Ureter (tissue), 1 donor: ENCODE results near the gene CD200. TPM values are rescaled to one million over a fixed set of nuclear protein-coding genes. Genes with fewer than 3 reads are reported as not detected.

Source experiments
- DNase-seq: peaks from one replicate; pipeline ENCODE4 v3.0.0-alpha.2; 2020; ENCODE audit warnings: low spot score
- total RNA-seq: library from RNA; stranded (reverse); gene quantifications from one replicate; pipeline ENCODE4 v1.2.4, GENCODE V29; 2023
- donor health status: DM: yes; HTN: yes; CAD: no.

Gene CD200, protein sequence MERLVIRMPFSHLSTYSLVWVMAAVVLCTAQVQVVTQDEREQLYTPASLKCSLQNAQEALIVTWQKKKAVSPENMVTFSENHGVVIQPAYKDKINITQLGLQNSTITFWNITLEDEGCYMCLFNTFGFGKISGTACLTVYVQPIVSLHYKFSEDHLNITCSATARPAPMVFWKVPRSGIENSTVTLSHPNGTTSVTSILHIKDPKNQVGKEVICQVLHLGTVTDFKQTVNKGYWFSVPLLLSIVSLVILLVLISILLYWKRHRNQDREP
- total RNA-seq = 14.3 TPM

DNA sequence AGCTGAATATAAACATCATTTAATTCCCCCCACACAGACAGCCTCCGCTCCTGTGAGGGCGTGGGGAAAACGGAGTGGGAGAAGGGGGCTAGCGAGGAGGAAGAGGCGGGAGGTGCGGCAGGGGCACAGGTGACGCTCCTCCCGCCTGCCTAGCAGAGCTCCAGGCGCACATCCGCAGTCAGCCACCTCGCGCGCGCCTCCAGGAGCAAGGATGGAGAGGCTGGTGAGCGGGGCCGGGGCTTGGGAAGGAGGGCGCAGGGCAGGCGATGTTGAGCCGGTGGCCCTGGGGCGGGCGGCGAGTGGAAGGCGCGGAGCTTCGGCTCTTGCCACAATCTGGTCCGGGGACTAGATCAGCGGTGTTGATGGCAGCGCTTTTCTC, at the start of gene CD200:
Gene CD200, plus strand, starts transcription at position 155 of the 379 bp plus-strand sequence. Its CDS starts 57 bp downstream, at position 212.
- DNase-seq = peak; percentile 60

DNA sequence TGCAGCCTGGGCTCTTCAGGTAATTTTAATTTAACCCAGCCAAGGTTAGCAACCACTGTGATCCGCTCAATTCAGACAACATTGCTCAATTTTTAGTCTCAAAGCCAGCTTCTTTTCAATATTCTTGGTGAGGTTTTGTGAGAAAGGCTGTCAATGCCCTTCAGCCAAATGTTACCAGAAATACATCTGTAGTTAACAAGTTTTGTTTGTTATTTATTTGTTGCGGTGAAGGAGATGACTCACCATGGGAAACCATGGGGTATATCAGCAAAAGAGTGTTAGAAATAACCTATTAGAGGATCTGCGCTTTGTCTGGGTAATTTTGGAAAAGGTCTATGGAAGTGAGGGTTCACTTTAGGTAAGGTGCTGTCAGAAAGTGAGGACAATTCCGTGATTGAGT, 43.9 kb upstream of the CD200 start:
- no peak for DNase-seq

DNA sequence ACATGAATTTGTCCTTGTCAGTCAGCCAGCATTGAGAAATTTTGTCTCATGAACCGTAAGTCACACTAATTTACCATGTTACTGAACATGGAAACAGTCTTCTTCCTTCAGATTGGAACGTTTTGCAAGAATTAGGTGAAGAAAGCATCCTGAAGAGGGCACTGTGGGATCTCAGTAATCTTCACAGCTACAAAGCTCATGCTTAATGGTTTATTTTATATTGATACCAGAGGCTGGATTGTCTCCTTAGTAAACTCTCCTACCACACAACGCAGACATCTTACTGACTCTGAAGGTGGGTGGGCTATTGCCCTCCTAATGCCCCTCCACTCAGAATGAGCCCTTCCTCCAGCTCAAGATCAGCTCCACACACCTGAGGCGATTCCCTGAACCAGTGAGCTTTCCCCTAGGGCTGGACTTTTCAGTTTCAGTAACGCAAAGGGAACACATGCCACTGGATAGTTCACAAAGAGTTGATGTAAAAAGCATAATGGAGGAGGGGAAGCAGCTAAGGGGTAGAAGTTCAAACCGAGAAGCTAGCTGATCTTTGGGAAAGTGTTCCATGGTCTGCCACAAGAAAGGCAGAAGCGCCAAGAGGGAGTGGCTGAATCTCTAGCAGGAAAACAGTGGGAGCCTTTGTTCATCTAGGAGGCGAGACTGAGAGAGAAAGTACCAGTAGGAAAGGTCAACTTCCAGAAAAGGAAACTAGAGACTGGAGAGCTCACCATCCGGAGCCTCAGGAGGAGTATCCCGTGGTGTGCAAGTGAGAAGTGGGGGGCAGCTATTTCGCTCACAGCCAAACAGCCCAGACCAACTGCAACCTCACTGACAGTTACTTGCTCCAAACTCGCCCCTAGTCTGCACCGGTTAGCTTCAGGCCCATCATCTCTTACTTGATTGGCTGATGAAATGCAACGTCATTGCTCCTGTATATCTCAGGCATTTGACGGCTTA, 39.3 kb upstream of the CD200 start, which contains the start of gene SLC9C1:
Gene SLC9C1, minus strand, starts transcription at position 849 of the 954 bp plus-strand sequence. CDS start 7,425 bp downstream, outside the sequence.
- DNase-seq = peak; percentile 60

DNA sequence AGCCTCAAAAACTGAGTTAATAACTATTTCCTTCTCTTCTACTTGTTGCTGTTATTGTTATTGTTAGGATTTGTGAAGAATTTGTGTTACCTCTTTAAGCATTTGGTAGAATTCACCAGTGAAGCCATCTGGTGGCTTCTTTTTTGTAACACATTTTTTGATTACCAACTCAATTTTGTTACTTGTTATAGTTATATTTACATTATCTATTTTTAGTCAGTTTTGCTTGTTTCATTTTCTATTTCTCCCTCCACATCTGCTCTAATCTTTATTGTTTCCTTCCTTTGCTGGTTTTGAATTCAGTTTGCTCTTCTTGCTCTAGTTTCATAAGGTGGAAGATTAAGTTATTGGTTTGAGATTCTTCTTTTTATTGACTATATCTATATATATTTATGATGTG, 35.2 kb upstream of the CD200 start:
- no peak for DNase-seq

DNA sequence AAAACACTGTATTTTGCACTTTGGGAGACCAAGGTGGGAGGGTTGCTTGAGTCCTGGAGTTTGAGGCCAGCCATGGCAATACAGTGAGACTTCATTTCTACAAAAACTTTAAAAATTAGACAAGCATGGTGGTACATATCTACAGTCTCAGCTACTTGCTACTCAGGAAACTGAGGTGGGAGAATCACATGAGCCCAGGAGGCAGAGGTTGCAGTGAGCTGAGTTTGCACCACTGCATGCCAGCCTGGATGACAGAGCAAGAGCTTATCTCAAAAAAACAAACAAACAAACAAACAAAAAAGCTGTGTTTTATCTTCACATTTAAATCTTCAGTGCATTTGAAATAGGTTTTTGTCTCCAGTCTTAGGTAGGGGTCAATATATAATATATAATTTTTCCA, 34.2 kb upstream of the CD200 start:
- no peak for DNase-seq

DNA sequence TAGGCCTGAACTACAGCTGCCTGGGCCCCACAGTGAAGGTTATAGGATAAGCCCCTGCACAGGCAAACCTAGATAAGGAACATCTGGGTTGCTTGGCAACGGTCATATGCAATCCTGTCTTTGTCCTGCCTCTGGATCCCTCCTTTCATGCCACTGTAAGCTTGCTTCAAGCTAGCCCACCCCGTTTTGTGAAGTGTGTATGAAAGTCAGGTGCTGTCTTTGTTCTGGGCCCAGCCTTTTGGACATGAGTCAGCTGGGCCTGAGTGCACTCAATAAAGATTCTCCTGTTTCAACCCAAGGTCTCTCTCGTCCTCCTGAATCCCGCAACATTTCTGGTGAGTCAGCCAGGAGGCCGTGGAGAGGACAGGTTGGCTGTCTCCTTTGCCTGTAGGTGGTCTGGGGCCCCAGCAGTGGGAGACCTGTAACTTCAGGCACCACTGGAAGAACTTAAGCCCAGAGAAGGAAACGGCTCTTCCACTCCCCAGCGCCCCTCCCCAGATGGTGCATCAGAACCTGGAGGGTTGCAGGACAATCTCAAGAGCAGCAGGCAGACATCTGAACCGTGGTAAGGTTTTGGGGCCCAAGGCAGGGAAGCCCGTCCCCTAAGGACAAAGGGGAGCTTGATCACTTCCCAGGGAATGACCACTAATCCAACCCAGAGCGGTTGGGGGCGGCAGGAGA, 30.7 kb upstream of the CD200 start:
- DNase-seq = no peak

DNA sequence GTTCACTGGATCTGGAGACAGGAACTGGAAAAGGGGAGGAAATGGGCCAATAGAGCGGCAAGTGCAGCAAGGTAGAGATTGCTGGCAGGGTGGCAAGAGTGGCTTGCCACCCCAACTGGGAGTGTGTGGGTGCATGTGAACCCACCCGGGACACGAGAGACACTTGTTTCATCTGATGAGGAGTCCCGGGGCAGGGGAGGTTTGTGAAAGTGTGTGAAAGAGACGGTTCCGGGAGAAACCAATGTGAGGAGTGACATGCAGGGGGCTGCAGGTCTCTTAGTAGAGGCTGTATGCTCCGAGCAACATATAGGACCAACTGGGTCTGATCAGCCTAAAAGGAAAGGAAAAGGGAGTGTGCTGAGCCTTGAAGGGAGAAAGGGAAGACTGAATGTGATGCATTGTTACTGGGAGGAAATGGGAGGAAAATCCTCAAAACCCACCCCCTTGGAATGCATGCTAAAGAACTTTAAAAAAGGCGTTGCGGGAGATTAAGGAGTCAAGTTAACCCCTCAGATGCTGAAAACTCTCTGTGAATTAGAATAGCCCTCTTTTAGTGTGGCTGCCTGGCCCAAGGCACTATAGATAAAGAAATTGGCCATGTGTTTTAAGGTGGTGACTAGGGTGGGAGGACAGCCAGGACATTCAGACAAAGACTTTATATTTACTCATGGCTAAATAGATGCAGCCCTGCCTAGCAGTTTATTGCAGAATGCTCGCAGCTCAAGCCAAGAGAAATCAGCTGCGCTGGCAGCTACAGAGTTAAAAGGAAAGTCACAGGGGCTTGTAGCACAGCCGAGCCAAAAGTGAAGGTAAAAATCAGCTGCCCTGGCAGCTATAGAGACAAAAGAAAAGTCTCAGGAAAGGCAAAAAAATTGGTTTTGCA, 29.8 kb upstream of the CD200 start:
- DNase-seq = no peak

DNA sequence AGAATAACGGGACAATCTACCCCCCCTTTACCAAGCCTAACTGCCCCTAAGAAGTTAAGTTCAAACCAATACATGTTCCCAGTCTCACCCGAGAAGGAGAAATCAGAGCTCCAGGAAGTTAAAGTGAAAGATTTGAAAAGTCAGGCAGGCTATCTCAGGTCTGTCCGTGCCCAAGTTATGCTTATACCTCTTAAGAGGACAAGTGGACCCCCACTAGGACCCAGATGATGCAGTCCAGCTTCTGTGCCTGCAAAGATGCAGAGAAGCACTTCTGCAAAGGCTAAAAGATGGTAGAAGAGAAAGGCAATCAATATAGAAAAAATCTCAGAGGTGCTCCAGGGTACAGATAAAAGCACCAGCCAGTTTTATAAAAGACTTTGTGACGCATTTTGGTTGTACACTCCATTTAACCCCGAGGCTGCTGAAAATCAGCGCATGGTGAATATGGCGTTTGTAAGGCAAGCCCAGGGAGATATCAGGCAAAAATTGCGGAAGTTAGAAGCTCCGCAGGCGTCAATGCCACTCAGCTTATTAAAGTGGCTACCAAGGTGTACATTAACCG, 29.1 kb upstream of the CD200 start:
- no peak for DNase-seq

DNA sequence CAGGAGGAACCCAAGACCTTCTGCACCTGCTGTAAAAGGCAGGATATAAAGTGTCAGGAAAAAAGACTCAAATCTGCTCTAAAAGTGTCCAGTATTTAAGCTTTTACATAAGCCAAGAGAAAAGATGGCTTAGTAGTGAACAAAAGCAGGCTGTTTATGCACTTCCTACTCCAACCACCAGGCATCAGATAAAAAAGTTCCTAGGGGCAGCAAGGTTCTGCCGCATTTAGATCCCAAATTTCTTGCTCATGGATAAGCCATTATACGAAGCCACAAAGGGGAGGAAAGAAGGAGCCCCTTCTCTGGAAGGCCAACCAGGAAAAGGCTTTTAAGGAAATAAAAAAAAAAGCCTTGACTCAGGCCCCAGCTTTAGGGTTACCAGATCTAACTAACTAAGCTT, 28.3 kb upstream of the CD200 start:
- no peak for DNase-seq

DNA sequence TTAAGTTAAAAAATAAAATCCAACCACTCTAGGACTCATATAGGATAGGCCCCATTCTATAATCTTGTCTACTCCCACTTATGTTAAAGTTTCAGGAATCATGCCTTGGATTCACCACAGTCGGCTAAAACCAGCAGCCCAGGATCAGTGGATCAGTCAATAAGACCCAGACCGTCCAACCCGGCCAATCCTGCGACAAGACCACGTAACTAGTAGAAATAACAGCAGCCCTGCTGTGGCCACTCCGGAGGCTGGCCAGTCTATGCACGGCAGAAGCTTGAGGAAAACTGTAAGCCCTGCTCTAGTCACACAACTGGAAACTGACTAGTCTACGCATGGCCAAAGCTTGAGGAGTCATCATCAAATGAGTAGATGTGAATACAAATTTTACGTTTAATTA, 26.1 kb upstream of the CD200 start:
- no peak for DNase-seq

DNA sequence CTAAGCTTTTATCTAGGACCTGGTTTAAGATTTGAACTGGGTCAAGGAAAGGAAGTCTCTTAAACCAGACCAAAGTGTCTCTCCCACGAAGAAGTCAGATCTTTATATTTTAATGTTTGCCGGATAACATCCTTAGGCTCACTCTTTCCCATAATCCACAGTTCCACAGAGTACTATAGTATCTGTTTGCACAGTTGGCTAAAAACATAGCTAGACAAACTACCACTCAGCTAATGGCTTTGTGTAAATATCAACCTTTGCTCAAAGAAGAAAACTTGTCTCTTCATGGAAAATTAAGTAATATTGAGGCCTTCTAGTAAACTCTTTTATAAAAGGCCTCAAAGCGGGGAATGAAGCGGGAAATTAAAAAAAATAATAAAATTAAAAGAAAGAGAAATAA, 25.4 kb upstream of the CD200 start:
- DNase-seq = no peak

DNA sequence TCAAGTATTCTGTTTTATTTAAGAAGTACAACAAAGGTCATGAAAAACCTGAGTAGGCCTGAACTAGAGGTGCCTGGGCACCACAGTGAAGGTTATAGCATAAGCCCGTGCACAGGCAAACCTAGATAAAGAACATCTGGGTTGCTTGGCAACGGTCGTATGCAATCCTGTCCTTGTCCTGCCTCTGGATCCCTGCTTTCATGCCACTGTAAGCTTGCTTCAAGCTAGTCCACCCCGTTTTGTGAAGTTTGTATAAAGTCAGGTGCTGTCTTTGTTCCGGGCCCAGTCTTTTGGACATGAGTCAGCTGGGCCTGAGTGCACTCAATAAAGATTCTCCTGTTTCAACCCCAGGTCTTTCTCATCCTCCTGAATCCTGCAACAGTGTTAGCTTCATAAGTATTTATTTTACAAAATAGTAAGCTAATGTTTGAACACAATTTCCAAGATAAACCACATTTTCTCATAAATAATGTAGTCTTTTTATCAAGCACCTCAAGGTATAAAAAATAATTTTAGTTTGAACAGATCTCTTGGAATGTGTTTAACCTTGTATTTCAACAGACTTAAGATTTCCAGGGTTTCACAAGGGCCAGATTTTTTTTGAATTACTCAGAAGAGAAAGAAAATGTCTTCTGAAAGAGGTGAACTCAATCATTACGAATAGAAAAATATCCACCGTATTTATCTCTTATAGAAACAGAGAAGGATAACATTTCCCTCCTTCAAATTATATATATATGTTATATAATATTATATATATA, 24.6 kb upstream of the CD200 start:
- DNase-seq = no peak

DNA sequence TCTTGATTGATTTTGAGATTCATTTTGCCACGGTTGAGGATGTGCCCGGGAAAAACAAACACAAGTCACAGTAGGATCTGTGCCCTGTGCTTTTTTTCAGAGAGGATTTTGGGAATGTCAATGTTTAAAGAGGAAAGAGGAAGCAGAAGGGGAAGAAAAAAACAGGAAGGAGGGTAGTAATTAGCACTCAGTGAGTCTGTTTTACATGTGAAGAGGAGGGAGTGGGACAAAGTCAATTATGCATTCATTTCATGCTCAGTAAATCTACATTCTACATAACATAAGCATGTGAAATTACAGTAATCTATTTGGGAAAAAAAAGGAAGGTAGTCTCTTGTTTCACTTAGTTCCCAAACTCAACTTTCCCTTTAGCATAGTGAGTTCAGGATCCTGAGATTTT, 18.3 kb upstream of the CD200 start:
- DNase-seq = no peak

DNA sequence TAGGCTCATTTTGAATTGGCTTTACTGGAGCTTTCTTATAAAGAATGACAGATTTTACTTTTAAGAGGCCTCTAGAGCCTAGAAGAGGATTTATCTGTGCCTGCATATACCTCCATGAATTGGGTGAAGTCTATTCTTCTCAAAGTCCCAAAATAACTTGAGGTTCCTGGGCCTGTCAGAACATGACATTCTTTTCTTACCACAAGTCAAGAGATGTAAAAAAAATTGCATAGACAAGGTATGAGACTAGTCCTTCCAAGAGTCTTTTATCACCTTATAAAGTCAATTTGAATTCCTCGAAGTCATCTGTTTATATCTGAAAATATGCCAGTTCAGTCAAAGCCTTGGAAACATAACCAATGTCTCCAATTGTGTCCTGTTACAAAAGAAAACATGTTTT, 17.2 kb upstream of the CD200 start:
- no peak for DNase-seq

DNA sequence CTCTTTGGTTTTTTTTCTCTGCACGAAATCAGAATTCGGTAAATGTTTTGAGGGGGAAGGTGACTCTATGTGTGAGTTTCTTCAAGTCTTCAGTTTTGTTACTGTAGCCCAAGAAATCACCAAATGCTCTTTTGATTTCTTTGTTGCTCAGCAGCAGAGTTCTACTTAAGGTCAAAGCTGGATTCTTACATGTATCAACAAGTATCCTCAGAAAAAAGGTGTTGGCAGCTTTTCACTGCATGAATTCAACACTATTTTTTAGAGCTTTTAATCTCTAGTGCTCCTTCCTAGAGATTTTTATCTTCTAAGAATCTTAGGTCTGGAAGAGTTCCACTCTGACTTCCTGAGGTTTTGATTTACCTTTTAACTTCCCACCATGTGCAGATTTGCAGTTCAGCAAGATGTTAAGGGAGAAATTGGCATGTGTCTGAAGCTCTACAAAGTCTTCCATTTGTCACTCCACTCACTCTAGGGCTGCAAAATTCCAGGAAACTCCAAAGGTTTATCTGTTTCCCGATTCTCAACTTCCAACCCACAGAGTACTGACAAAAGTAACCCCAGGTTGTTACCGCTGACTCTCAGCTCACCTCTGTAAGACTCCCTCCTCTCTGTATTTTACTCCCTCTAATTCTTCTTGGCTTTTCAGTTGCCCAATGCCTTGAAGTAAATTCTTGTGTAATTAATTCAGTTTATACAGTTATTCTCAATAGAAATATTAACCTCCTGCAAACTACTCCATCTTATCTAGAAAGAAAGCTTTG, 13.3 kb upstream of the CD200 start:
- DNase-seq = no peak

DNA sequence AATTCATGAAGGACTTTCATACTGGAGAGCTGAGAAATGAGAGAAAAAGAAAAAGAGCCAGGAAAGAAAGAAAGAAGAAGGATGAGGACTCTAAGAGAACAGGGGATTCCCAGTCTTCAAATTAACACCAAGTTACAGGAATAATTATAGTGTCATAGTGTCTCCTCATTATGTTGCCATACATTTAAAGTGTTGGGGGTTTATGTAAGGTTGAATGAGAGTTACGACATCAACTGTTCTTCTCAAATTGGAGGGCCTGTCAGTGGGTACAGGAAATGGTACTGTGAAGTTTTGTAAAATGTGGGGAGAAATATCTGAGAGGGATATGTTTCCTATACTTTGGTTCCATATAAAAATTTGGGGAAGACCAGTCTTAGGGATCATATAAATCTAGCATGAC, 12.3 kb upstream of the CD200 start:
- DNase-seq = no peak

DNA sequence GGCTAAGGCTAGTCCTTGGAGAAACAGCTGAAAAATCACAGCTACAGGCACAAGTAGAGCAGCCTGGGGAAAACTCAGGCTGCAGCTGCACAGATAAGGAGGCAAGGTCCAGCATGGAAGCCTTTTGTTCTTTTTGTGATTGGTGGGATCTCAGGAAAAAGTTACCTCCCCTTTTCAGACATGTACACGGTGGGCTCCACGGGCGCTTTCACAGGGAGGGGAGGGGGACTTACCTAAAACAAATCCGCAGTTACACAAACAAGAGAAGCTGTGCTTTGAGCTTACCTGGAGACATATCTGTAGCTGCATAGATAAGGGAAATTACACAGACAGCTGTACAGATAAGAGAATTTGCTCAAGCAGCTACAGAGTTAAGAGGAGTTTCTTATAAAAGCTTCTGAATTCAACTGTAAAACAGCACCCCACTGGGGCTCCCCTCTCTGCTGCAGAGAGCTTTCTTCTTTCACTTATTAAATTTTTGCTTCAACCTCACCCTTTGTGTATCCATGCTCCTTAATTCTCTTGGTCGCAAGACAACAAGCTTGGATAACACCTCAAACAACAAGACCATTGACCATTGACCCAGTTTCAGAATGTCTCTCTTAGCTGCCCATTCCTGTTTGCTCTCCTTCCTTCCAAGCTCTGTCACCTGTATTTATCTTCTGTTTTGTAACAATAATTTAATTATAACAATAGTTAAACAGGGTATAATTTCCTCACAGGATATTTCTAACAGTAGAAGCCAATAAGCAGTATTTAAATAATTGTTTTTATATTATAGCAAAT, 10.9 kb upstream of the CD200 start:
- DNase-seq = no peak

DNA sequence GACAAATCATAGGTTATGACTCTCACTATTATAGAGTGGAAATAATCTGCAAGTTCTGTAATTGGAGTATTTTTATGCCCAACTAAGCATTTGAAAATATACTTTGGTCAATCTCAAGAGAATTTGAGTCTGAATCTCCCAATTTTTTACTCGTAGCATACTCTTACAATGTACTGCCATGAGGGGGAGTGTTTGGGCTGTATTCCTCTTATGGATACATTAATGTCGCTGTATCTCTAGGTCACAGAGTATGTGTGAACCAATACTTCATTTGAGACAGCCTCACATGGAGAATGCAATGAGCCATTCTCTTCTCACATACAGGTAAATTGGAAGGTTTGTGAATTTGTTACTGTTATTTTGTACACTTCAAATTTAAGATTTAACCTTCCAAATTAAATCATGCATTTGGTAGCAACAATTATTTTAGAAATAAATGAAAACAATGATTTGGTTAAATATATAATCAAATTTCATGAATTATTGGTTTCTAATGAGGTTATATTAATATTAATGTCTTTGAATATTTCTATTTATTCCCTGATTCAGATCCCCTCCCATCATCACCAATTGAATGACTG, 5.5 kb upstream of the CD200 start:
- no peak for DNase-seq
